ENCODE results near the gene DST.

DST gene

DNA sequence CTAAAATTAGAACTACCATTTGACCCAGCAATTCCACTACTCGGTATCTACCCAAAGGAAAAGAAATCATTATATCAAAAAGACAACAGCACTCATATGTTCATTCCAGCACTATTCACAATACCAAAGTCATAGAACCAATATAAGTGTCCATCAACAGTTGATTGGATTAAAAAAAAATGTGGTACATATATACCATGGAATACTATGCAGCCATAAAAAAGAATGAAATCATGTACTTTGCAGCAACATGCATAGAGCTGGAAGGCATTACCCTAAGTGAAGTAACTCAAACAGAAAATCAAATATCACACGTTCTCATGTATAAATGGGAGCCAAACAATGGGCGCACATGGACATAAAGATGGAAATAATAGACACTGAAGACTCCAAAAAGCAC, 163.3 kb downstream of the DST start:
- H3K4me2 ChIP-seq (ENCODE audit: low read depth, low read length), result no peak overlapping the region
- no peaks in the 10 kb centered on the region for H3K4me1 ChIP-seq (ENCODE audit: low read length)
- H3K27me3 ChIP-seq (replicated peaks; ENCODE audit: insufficient read depth, low read length), result no peaks in the 10 kb centered on the region
- no peaks in the 10 kb centered on the region for H3F3A ChIP-seq (ENCODE audit: insufficient read depth, low read length)
- H3K9ac ChIP-seq (ENCODE audit: low read length), result no peak overlapping the region
- H2AFZ ChIP-seq (ENCODE audit: low read length), result no peak overlapping the region
- H3K9me2 ChIP-seq (replicated peaks; ENCODE audit: insufficient read depth, low read length), result no peaks in the 10 kb centered on the region
- H4K20me1 ChIP-seq (ENCODE audit: insufficient read depth, low read length), result no peaks in the 10 kb centered on the region; the same call in 1 of the 2 replicates
- no peak overlapping the region for H3K4me3 ChIP-seq (ENCODE audit: low read length)
- no peaks in the 10 kb centered on the region for H3K9me3 ChIP-seq (replicated peaks; ENCODE audit: insufficient read depth, low read length)
- TF ChIP-seq EZH2 (optimal IDR thresholded peaks at IDR 0.05; ENCODE audit: low read depth, low read length), result no peak
- TF ChIP-seq, protein P1, sequence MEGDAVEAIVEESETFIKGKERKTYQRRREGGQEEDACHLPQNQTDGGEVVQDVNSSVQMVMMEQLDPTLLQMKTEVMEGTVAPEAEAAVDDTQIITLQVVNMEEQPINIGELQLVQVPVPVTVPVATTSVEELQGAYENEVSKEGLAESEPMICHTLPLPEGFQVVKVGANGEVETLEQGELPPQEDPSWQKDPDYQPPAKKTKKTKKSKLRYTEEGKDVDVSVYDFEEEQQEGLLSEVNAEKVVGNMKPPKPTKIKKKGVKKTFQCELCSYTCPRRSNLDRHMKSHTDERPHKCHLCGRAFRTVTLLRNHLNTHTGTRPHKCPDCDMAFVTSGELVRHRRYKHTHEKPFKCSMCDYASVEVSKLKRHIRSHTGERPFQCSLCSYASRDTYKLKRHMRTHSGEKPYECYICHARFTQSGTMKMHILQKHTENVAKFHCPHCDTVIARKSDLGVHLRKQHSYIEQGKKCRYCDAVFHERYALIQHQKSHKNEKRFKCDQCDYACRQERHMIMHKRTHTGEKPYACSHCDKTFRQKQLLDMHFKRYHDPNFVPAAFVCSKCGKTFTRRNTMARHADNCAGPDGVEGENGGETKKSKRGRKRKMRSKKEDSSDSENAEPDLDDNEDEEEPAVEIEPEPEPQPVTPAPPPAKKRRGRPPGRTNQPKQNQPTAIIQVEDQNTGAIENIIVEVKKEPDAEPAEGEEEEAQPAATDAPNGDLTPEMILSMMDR (IDR thresholded peaks at IDR 0.05; ENCODE audit: low read length), result no peak
- TF ChIP-seq EZH2phosphoT487 (IDR thresholded peaks at IDR 0.05; ENCODE audit: low read length), result no peak
- H3K36me3 ChIP-seq (replicated peaks; ENCODE audit: insufficient read depth, low read length), result no peaks in the 10 kb centered on the region; the same call in none of the 2 replicates
- no peaks in the 10 kb centered on the region for H3K79me2 ChIP-seq (ENCODE audit: low read length)
- DNase-seq, result no peak
- H3K27ac ChIP-seq (ENCODE audit: low read length), result no peak overlapping the region

DNA sequence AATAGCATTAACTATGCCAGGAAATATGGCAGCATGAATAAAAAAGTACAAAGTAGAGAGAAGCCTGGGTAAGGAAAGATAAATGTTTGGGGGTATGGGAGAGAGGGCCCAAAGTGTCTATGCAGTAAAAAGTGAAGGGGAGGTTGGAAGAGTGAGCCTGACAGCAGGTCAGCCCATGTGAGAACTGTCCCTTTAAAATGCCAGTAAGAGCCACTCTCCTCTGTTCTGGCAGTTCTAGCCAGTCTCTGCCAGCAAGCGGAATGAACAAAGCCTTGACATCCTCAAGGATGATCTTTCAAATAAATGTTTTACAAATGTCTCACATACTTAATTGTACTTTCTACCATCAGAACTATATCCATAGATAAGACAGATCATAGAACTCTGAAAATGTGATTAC, 164.5 kb downstream of the DST start:
- no peak overlapping the region for H3K4me3 ChIP-seq (ENCODE audit: low read length)
- no peak overlapping the region for H2AFZ ChIP-seq (ENCODE audit: low read length)
- H3K79me2 ChIP-seq (ENCODE audit: low read length), result no peaks in the 10 kb centered on the region
- H3K9me2 ChIP-seq (replicated peaks; ENCODE audit: insufficient read depth, low read length), result no peaks in the 10 kb centered on the region
- no peak overlapping the region for H3K27ac ChIP-seq (ENCODE audit: low read length)
- no peaks in the 10 kb centered on the region for H3K4me1 ChIP-seq (ENCODE audit: low read length)
- no peaks in the 10 kb centered on the region for H3K9me3 ChIP-seq (replicated peaks; ENCODE audit: insufficient read depth, low read length)
- no peaks in the 10 kb centered on the region; the same call in 1 of the 2 replicates for H4K20me1 ChIP-seq (ENCODE audit: insufficient read depth, low read length)
- H3K9ac ChIP-seq (ENCODE audit: low read length), result no peak overlapping the region
- no peaks in the 10 kb centered on the region for H3F3A ChIP-seq (ENCODE audit: insufficient read depth, low read length)
- no peaks in the 10 kb centered on the region for H3K27me3 ChIP-seq (replicated peaks; ENCODE audit: insufficient read depth, low read length)
- DNase-seq, result no peak
- H3K36me3 ChIP-seq (replicated peaks; ENCODE audit: insufficient read depth, low read length), result no peaks in the 10 kb centered on the region; the same call in none of the 2 replicates
- no peak for TF ChIP-seq EZH2phosphoT487 (IDR thresholded peaks at IDR 0.05; ENCODE audit: low read length)
- no peak for TF ChIP-seq EZH2 (optimal IDR thresholded peaks at IDR 0.05; ENCODE audit: low read depth, low read length)
- TF ChIP-seq, protein P1 (IDR thresholded peaks at IDR 0.05; ENCODE audit: low read length), result no peak
- no peak overlapping the region for H3K4me2 ChIP-seq (ENCODE audit: low read depth, low read length)

DNA sequence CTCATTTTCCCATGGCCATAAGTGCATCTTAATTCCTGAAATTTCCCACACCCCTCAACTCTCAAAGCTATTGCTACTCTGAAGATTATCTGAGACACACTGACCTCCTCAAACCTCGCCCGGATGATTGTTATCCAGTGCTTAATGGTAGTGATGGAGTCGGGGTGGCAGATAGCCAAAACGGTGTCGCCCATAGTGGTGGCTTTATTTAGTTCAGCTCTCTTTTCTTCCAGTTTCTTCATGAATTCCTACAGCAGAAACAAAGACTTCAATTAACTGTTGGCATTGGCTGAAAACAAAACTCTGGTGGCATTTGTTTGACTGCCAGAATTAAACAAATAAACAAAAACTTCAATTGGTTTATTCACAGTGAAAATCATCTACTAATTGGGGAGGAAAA, 165.4 kb downstream of the DST start:
- Histone ChIP-seq H3K27ac (ENCODE audit: low read length) (no peak overlapping the region), H3K9ac (ENCODE audit: low read length) (no peak overlapping the region), H3K36me3 (replicated peaks; ENCODE audit: insufficient read depth, low read length) (no peaks in the 10 kb centered on the region; the same call in none of the 2 replicates), H4K20me1 (ENCODE audit: insufficient read depth, low read length) (no peaks in the 10 kb centered on the region; the same call in 1 of the 2 replicates), H3K4me2 (ENCODE audit: low read depth, low read length) (no peak overlapping the region), H3K79me2 (ENCODE audit: low read length) (no peaks in the 10 kb centered on the region), H3K9me3 (replicated peaks; ENCODE audit: insufficient read depth, low read length) (no peaks in the 10 kb centered on the region), H3K9me2 (replicated peaks; ENCODE audit: insufficient read depth, low read length) (no peaks in the 10 kb centered on the region), H3F3A (ENCODE audit: insufficient read depth, low read length) (no peaks in the 10 kb centered on the region), H2AFZ (ENCODE audit: low read length) (no peak overlapping the region), H3K27me3 (replicated peaks; ENCODE audit: insufficient read depth, low read length) (no peaks in the 10 kb centered on the region), H3K4me3 (ENCODE audit: low read length) (no peak overlapping the region), H3K4me1 (ENCODE audit: low read length) (no peaks in the 10 kb centered on the region)
- TF ChIP-seq EZH2phosphoT487 (IDR thresholded peaks at IDR 0.05; ENCODE audit: low read length) (no peak), EZH2 (optimal IDR thresholded peaks at IDR 0.05; ENCODE audit: low read depth, low read length) (no peak)
- TF ChIP-seq, protein P1 (IDR thresholded peaks at IDR 0.05; ENCODE audit: low read length), result no peak
- no peak for DNase-seq
